GM18870 (cell line): ENCODE measurements around the gene TMIE.

Experiments used
- ATAC-seq: cut with Tn5 transposase; IDR thresholded peaks from one replicate; pipeline ENCODE4 v1.9.1; 2021; ENCODE audit warnings: moderate library complexity; ENCODE audit not compliant: unreplicated experiment

The TMIE gene

DNA sequence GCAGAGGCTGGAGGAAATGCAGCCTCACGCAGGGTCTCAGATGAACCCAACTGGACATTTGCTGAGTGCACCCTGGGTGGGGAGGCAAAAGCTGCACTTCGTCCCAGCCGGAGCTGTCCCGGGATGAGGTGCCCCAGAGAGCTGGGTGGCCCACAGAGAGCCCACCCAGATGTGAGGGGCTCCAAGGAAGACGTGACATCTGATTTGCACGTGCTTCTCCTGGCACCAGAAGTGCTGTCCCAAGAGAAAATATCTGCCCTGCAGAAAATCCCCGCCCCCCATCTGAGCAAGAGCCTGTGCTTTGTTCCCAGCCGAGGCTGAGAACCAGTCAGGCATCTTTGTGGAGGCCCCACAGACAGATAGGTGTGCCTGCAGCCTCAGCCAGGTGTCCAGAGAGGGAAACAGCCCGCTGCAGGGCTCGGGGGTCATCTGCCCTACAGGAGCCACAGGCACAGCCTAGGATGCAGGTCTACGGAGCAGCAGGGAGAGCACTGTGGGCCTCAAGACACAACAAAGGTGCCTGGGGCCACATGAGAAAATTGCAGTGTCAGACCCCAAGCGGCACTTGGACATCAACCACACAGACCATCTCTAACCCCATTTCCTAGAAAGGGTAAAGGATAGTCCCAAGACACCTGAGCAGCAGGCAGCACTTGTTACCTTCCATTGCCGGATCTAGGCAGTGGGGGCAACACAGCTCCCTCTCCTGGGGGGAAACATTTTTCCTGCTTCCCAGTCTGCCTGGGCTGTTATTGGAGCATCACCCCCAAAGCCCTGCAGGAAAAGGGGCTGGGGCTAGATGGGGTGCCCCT lies 5.8 kb downstream of the TMIE start:
- ATAC-seq = no peak

DNA sequence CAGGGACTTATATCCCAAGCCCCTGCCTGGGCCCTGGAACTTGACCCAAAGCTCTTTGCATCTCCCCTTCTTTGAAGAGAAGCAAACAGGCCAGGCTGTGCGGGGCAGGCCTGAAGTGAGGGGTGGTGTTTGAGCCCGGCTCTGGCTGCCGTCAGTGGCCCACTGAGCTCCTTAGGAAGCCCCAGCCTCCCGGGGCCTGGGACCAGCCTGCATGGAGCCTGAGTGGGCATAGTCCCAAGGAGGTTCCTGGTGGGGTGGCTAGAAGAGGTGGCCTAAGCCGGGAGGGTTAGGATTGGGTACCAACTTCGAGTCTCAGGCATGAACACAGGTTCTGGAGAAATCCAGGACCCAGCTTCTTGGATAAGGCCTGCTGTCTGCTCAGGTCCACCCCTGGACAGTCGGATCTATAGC lies 6.4 kb downstream of the TMIE start:
- ATAC-seq = no peak

- no peak for ATAC-seq
These were observed 7.4 kb downstream of the TMIE start for GRCh38 chr3:46708401-46709156.

GRCh38 chr3:46709157-46709654 lies 8.0 kb downstream of the TMIE start:
- ATAC-seq = no peak

DNA sequence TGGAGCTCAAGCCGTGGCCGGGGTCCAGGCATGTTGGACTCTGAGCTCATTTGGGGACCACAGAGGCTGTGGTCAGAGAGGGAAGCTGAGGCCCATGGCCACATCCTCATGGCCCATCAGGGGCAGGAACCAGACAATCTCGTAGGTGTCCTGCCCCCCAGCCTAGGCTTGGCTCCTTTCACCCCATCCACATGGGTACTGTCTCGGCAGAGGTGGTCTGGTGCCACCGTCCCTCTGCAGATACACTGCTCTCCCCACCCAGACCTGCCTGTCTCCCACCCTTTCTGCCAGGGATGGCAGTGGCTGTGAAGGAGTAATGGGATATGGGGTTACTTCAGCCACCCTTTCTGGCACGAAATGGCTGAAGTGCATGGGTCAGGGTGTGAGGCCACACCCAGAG lies 8.5 kb downstream of the TMIE start:
- ATAC-seq = no peak

- no peak for ATAC-seq
These were observed 9.0 kb downstream of the TMIE start for GRCh38 chr3:46710229-46710628.

- ATAC-seq = no peak
These were observed 9.6 kb downstream of the TMIE start for GRCh38 chr3:46710671-46711295.

- ATAC-seq = no peak
These were observed 10.1 kb downstream of the TMIE start for GRCh38 chr3:46711305-46711704.

- ATAC-seq = no peak
These were observed 10.6 kb downstream of the TMIE start for GRCh38 chr3:46711760-46712159.

DNA sequence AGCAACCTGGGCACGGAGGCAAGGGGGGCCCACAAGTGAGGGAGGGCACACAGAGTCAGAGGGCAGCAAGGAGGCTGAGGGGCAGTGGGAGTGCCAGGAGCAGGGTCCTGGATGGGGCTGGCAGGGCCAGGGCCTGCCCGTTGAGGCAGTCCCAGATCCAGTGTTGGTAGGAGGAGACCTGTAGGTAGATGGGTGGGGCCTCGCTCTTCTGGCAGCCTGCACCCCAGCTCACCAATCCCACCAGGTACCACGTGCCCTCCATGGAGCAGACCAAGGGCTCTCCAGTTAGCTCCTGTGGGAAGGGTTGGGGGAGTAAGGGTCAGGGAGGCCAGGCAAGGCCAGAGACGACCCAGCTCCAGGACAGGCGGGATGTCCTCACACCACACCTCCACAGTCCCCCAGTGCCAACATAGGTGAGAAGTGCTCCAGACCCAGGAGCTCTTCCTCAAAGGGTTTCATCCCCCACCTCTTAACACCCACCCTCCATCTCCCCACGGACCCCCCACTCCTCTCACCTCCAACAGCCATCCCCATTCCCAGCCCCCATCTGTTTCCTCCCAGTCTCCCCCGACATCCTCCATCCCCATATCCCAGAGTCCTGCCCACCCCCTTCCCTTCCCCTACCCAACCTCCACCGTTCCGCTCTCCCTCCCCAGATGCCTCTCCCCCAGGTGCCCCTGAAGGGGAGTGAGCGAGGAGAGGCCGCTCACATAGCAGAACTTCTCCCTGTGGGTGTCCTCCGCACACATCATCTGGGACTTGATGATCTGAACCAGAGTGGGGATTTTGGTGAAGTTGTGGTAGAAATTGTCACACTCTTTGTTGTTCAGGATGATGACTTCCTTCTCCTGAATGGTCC lies 11.2 kb downstream of the TMIE start:
- ATAC-seq = no peak

- ATAC-seq = no peak
These were observed 12.1 kb downstream of the TMIE start for GRCh38 chr3:46713050-46713897.

- no peak for ATAC-seq
These were observed 12.8 kb downstream of the TMIE start for GRCh38 chr3:46713898-46714552.

DNA sequence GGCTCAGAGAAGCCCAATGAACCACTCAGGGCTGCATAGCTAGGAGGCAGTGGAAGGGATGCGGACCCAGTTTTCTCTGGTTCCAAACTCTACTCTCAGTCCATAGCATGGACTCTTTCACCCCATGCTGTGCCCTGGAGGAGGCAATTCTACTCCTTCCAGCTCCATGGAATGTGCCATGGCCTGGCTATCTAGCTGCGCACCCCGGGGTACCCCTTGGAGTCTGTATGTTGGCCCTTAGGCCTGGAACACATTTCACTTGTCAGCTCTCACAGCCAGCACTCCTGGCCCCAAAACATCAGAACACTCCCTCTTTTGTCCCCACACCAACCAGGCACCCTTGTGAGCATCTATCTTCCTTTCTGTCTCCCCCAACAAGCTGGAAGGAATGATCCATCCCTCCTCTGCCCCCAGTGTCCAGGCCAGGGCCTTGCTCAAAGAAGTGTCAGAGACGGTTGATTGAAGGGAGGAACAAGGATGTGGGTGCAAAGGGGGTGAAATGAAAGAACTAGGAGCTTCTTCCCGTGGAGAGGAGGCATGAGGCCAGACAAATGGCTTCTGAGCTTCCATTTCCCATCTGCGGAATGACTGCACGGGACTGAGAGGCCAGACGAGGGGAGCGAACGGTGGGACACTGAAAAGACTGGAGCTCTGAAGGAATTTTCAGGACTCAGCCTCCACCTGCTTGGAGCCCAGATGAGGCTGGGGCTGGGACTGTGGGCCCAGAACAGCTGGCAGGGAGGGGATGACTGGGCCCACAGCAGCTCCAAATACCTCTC lies 13.7 kb downstream of the TMIE start:
- ATAC-seq = no peak

GRCh38 chr3:46715507-46716175 lies 14.4 kb downstream of the TMIE start:
- no peak for ATAC-seq

GRCh38 chr3:46716461-46717441 lies 15.6 kb downstream of the TMIE start:
- ATAC-seq = no peak

DNA sequence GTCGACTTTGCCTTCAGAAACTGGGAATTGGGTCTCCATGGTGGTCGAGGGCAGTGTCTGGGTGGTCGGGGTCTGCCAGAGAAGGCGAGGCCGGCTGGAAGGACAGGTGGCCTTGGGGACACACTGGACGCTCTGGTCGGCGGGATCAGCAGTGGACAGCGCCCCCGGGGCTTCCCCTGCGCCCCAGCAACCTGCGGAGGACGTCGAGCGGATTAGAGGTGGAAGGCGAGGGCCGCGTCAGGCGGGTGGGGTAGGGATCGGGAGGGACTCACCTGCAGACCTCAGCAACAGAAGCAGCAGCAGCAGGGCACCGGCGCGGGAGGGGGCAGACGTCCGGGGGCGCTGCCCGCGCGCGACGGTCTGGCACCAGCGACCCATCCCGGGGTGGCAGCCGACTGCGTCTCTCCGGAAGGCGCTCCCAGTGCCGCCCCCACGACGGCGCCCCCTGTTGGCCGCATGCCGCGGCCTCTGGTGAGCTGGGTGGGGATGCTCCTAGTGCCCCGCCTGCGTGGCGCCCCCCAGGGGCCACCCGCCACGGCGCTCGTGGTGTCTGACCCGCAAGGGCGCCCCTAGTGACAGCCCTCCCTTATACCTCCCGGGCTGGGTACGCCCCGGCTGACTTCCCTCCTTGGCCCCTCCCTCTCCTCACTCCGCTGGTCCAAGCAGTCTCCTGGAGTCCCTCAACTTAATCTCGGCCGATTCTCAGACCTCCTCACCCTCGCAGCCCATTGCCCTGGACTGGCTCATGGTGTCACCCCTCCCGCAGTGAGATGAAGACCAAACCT lies 16.4 kb downstream of the TMIE start, which contains the start of gene PRSS50:
TSS of gene PRSS50 (minus strand) at position 423 of the 785 bp plus-strand sequence. CDS start at position 378, 45 bp downstream.
- no peak for ATAC-seq
